Measurements from ENCODE around the gene SLC45A2. TPM values are rescaled to one million over a fixed set of nuclear protein-coding genes. Genes with fewer than 3 reads are reported as not detected.

The SLC45A2 gene
- total and polyA plus RNA-seq, 7 experiments from 2014 or later: 0.17 to 0.40 TPM; not detected in 5

DNA sequence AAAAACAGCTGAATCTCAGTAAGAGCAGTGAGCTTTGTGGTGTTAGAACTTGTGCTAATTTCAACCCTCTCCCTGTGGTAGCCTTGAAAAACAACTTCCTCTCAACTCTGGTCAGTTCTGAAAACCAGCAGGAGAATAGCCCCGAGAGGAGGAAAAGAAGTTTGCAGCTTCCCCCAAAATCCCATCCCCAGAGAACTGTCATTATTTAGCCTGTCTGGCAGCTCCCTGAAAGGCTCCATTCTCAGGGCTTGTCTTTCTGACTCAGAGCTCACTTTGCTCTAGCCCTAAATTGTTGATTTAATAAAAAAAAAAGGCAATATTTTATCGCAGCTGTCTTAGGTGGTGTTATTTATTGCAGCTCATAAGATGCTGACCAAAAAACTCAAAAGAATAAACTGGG is 11.4 kb upstream of the SLC45A2 start:
- DNase-seq (no peak), ATAC-seq (no peak)
- POLR2A ChIA-PET: interaction anchor here (2.2 kb wide), 1 partner anchor 12 kb away, joined by 10 read pairs; the partner anchor contains the start of gene AMACR
- intact Hi-C loops (cut with micrococcal nuclease): loop anchor here in 1 of 2 donors (5.0 kb wide), 1 partner anchor 656 kb away; no protein-coding TSS in a partner anchor
- Histone ChIP-seq H3K9me3 (ENCODE audit: control insufficient read depth in 2 of 3, low read length in 3 of 3) (no peaks in the 10 kb centered on the region), H3K4me3 (ENCODE audit: low read length) (no peak overlapping the region), H3K36me3 (ENCODE audit: control insufficient read depth in 2 of 3, insufficient read depth in 3 of 3, low read length in 3 of 3) (no peaks in the 10 kb centered on the region), H3K27me3 (ENCODE audit: control insufficient read depth in 2 of 2, insufficient read depth in 2 of 2, low read length in 2 of 2) (no peaks in the 10 kb centered on the region), H3K4me1 (ENCODE audit: control insufficient read depth in 2 of 2, insufficient read depth in 2 of 2, low read length in 2 of 2) (no peaks in the 10 kb centered on the region), H3K27ac (ENCODE audit: low read depth, low read length) (no peak overlapping the region)
- Mint-ChIP-seq H3K4me3 (no peak overlapping the region), H3K9me3 (no peaks in the 10 kb centered on the region), H3K27me3 (no peaks in the 10 kb centered on the region), H3K36me3 (peaks cover 5 to 27% (median 14%) of the 10 kb centered on the region in 5 donors), H3K4me1 (peaks cover 4 to 44% (median 6%) of the 10 kb centered on the region in 7 donors), H3K27ac (no peak overlapping the region)
- CTCF ChIA-PET: interaction anchor here (0.6 to 3.1 kb wide), 6 partner anchors 18 to 476 kb away, joined by 3 to 18 read pairs (median 3); no protein-coding TSS in a partner anchor

DNA sequence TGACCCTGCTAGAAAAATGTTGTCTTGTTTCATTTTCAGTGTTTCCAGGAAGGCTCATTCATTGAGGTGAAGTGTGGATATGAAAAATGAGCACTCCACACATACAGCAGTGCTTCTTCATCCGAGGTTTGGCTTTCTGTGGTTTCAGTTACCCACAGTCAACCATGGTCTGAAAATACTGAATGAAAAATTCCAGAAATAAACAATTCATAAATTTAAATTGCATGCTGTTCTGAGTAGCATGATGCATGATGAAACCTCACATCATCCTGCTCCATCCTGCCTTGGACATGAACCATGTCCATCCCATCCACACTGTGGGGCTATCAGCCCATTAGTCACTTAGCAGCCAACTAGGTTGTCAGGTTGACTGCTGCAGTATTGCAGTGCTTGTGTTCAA is 10.4 kb upstream of the SLC45A2 start:
- Mint-ChIP-seq H3K4me1 (peaks cover 4 to 44% (median 6%) of the 10 kb centered on the region in 7 donors), H3K27ac (peak overlapping the region in 2 of 9 donors; percentile 32 to 53), H3K4me3 (peak overlapping the region in 1 of 10 donors; percentile 59), H3K9me3 (no peaks in the 10 kb centered on the region), H3K36me3 (peaks cover 5 to 27% (median 14%) of the 10 kb centered on the region in 5 donors), H3K27me3 (no peaks in the 10 kb centered on the region)
- H3K27me3 ChIP-seq (ENCODE audit: control insufficient read depth in 2 of 2, insufficient read depth in 2 of 2, low read length in 2 of 2): no peaks in the 10 kb centered on the region
- no peaks in the 10 kb centered on the region for H3K4me1 ChIP-seq (ENCODE audit: control insufficient read depth in 2 of 2, insufficient read depth in 2 of 2, low read length in 2 of 2)
- ATAC-seq (no peak), DNase-seq (no peak)
- intact Hi-C loops (cut with micrococcal nuclease): loop anchor here (1.0 to 5.0 kb wide), 2 partner anchors 12 to 657 kb away; no protein-coding TSS in a partner anchor
- H3K27ac ChIP-seq (ENCODE audit: low read depth, low read length): no peak overlapping the region
- ChIA-PET POLR2A (no interaction called here), CTCF (no interaction called here)
- H3K9me3 ChIP-seq (ENCODE audit: control insufficient read depth in 2 of 3, low read length in 3 of 3): no peaks in the 10 kb centered on the region
- no peaks in the 10 kb centered on the region for H3K36me3 ChIP-seq (ENCODE audit: control insufficient read depth in 2 of 3, insufficient read depth in 3 of 3, low read length in 3 of 3)
- H3K4me3 ChIP-seq (ENCODE audit: low read length): no peak overlapping the region

DNA sequence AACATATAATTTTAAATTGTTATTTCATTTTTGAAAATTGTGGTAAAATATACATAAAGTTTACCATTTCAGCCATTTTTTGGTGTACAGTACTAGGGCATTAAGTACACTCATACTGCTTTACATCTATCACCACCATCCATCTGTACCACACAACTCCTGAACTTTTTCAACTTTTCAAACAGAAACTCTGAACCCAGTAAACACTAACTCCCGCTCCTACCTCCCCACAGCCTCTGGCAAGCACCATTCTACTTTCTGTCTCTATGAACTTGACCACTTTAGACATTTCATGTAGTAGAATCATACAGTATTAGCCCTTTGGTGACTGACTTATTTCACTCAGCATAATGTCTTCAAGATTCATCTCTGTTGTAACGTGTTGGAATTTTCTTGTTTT is 8.4 kb upstream of the SLC45A2 start:
- intact Hi-C loops (cut with micrococcal nuclease): no loop called here
- CTCF ChIA-PET: no interaction called here
- Mint-ChIP-seq H3K4me3 (no peak overlapping the region), H3K27me3 (no peaks in the 10 kb centered on the region), H3K4me1 (peaks cover 4 to 41% (median 6%) of the 10 kb centered on the region in 7 donors), H3K9me3 (peaks cover 0 to 8% (median 0%) of the 10 kb centered on the region in 11 donors), H3K27ac (no peak overlapping the region), H3K36me3 (peaks cover 21 to 40% (median 22%) of the 10 kb centered on the region in 5 donors)
- Histone ChIP-seq H3K27me3 (ENCODE audit: control insufficient read depth in 2 of 2, insufficient read depth in 2 of 2, low read length in 2 of 2) (no peaks in the 10 kb centered on the region), H3K36me3 (ENCODE audit: control insufficient read depth in 2 of 3, insufficient read depth in 3 of 3, low read length in 3 of 3) (peaks cover 0 to 12% (median 4%) of the 10 kb centered on the region in 3 experiments), H3K4me1 (ENCODE audit: control insufficient read depth in 2 of 2, insufficient read depth in 2 of 2, low read length in 2 of 2) (no peaks in the 10 kb centered on the region), H3K9me3 (ENCODE audit: control insufficient read depth in 2 of 3, low read length in 3 of 3) (no peaks in the 10 kb centered on the region), H3K4me3 (ENCODE audit: low read length) (no peak overlapping the region), H3K27ac (ENCODE audit: low read depth, low read length) (no peak overlapping the region)
- POLR2A ChIA-PET: no interaction called here
- ATAC-seq (no peak), DNase-seq (no peak)

DNA sequence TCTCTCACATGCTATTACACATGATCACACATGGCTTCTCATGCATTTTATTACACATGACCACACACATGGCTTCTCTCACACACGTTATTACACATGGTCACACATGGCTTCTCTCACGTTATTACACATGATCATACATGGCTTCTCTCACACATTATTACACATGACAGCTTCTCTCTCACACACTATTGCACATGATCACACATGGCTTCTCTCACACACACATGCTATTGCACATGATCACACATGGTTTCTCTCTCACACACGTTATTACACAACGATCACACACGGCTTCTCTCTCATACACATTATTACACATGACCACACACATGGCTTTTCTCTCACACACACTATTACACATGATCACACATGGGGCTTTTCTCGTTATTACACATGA is 954 bp upstream of the SLC45A2 start:
- no peaks in the 10 kb centered on the region for H3K4me1 Mint-ChIP-seq
- peaks cover 0 to 12% (median 0%) of the 10 kb centered on the region in 11 donors for H3K9me3 Mint-ChIP-seq
- no peak for ATAC-seq
- Histone ChIP-seq H3K9me3 (ENCODE audit: control insufficient read depth in 2 of 3, low read length in 3 of 3) (no peaks in the 10 kb centered on the region), H3K27me3 (ENCODE audit: control insufficient read depth in 2 of 2, insufficient read depth in 2 of 2, low read length in 2 of 2) (no peaks in the 10 kb centered on the region), H3K4me1 (ENCODE audit: control insufficient read depth in 2 of 2, insufficient read depth in 2 of 2, low read length in 2 of 2) (no peaks in the 10 kb centered on the region), H3K36me3 (ENCODE audit: control insufficient read depth in 2 of 3, insufficient read depth in 3 of 3, low read length in 3 of 3) (peaks cover 0 to 12% (median 4%) of the 10 kb centered on the region in 3 experiments), H3K27ac (ENCODE audit: low read depth, low read length) (no peak overlapping the region), H3K4me3 (ENCODE audit: low read length) (no peak overlapping the region)
- peaks cover 9 to 23% (median 22%) of the 10 kb centered on the region in 5 donors for H3K36me3 Mint-ChIP-seq
- ChIA-PET POLR2A (no interaction called here), CTCF (no interaction called here)
- intact Hi-C loops (cut with micrococcal nuclease): no loop called here
- no peak overlapping the region for H3K27ac Mint-ChIP-seq
- no peaks in the 10 kb centered on the region for H3K27me3 Mint-ChIP-seq
- no peak overlapping the region for H3K4me3 Mint-ChIP-seq
- no peak for DNase-seq

DNA sequence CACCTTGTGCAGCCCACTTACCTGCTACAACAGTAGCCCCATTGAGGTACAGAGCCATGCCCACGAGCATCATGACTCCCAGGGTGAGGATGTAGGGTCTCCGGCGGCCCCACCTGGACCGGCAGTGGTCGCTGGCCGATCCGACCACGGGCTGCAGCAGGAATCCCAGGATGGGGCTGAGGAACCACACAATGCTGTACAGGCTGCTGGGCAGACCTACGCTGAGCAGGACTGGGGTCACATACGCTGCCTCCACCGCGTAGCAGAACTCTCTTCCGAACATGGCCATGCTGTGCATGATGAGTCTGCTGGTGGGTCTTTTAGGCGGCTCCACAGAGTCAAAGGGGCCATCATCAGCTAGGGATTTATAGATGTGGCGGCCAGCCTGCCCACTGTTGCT is 315 bp downstream of the SLC45A2 start:
- H3K4me1 ChIP-seq (ENCODE audit: control insufficient read depth in 2 of 2, insufficient read depth in 2 of 2, low read length in 2 of 2): no peaks in the 10 kb centered on the region
- ATAC-seq (no peak), DNase-seq (no peak)
- Mint-ChIP-seq H3K4me1 (no peaks in the 10 kb centered on the region), H3K36me3 (peaks cover 11 to 20% (median 18%) of the 10 kb centered on the region in 5 donors), H3K27ac (peak overlapping the region in 1 of 9 donors; percentile 41), H3K4me3 (no peak overlapping the region), H3K27me3 (peaks cover 0 to 3% (median 0%) of the 10 kb centered on the region in 5 donors), H3K9me3 (peaks cover 0 to 12% (median 0%) of the 10 kb centered on the region in 11 donors)
- H3K27ac ChIP-seq (ENCODE audit: low read depth, low read length): no peak overlapping the region
- H3K9me3 ChIP-seq (ENCODE audit: control insufficient read depth in 2 of 3, low read length in 3 of 3): no peaks in the 10 kb centered on the region
- POLR2A ChIA-PET: no interaction called here
- no peak overlapping the region for H3K4me3 ChIP-seq (ENCODE audit: low read length)
- CTCF ChIA-PET: interaction anchor here (1.3 kb wide), 1 partner anchor 14 kb away, joined by 4 read pairs; no protein-coding TSS in a partner anchor
- intact Hi-C loops (cut with micrococcal nuclease): no loop called here
- peaks cover 0 to 12% (median 4%) of the 10 kb centered on the region in 3 experiments for H3K36me3 ChIP-seq (ENCODE audit: control insufficient read depth in 2 of 3, insufficient read depth in 3 of 3, low read length in 3 of 3)
- H3K27me3 ChIP-seq (ENCODE audit: control insufficient read depth in 2 of 2, insufficient read depth in 2 of 2, low read length in 2 of 2): no peaks in the 10 kb centered on the region

DNA sequence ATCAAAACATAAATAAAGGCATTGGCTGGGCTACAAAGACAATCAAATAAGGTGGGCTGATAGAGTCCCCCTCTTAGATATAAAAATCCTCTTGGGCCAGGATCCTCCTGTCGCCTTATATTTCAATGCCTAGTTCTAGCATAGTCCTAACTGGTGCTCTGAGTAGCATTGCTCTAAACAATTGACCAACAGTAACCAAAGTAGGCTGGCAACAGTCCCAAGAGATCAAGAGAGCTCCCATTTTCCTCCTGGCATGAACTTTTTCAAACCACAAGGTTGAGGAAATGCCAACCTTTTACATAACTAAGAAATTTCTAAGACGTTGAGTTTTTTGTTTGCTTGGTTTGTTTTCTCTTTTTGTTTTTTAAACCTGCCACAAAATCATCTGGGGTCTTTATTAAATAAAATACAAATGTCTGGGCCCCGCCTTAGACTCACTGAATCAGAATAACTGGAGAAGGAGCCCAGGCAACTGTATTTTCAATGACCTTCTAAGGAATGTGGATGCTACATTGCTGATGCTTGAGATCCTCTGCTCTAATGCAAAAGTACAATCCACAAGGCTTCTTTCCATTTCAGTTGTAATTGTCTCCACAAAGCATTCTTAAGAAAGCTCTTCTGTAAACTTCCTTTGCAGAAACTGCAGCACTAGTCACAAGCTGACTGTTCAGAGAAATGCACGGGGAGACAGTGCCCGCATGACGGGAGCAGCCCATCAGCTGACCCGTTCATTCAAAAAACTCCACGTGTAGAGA is 2.9 kb downstream of the SLC45A2 start:
- CTCF ChIA-PET: no interaction called here

More for the DNA sequence above, 2.9 kb downstream of the SLC45A2 start:
- POLR2A ChIA-PET: no interaction called here
- H3K27me3 ChIP-seq (ENCODE audit: control insufficient read depth in 2 of 2, insufficient read depth in 2 of 2, low read length in 2 of 2): no peaks in the 10 kb centered on the region
- no peak overlapping the region for H3K27ac ChIP-seq (ENCODE audit: low read depth, low read length)
- H3K4me1 ChIP-seq (ENCODE audit: control insufficient read depth in 2 of 2, insufficient read depth in 2 of 2, low read length in 2 of 2): no peaks in the 10 kb centered on the region
- H3K9me3 ChIP-seq (ENCODE audit: control insufficient read depth in 2 of 3, low read length in 3 of 3): no peaks in the 10 kb centered on the region
- DNase-seq (no peak), ATAC-seq (no peak)
- H3K36me3 ChIP-seq (ENCODE audit: control insufficient read depth in 2 of 3, insufficient read depth in 3 of 3, low read length in 3 of 3): no peaks in the 10 kb centered on the region
- H3K27me3 Mint-ChIP-seq: peaks cover 0 to 5% (median 3%) of the 10 kb centered on the region in 5 donors
- H3K36me3 Mint-ChIP-seq: peaks cover 0 to 4% (median 0%) of the 10 kb centered on the region in 5 donors
- peaks cover 0 to 1% (median 0%) of the 10 kb centered on the region in 11 donors for H3K9me3 Mint-ChIP-seq
- no peak overlapping the region for H3K27ac Mint-ChIP-seq
- H3K4me3 Mint-ChIP-seq: no peak overlapping the region
- no peaks in the 10 kb centered on the region for H3K4me1 Mint-ChIP-seq
- intact Hi-C loops (cut with micrococcal nuclease): no loop called here
- H3K4me3 ChIP-seq (ENCODE audit: low read length): no peak overlapping the region
